Measurements from ENCODE around the gene GPR157. TPM values are rescaled to one million over a fixed set of nuclear protein-coding genes. Genes with fewer than 3 reads are reported as not detected.

Gene GPR157
- total and polyA plus RNA-seq, 10 of the 15 experiments (the other 5 are each of a cell fraction or from before 2014, with no cell fraction given): 0.66 to 15.9 (median 3.1) TPM

- peak; percentile 88 for ATAC-seq
- H3K4me3 ChIP-seq: peak within 1 kb of the TSS; percentile 79
- H2AFZ ChIP-seq (ENCODE audit: control insufficient read depth, low read depth, low read length): peak within 1 kb of the TSS; percentile 49
- RAD21 ChIA-PET (ENCODE audit: unreplicated experiment): interaction anchor here (0.9 to 1.4 kb wide), 6 partner anchors 7 to 58 kb away, joined by 3 to 10 read pairs (median 4); no protein-coding TSS in a partner anchor
- in situ Hi-C loops (cut with MboI): no loop called here
- H3K4me2 ChIP-seq (ENCODE audit: control insufficient read depth, insufficient read depth): peak within 1 kb of the TSS; percentile 99
- BruUV-seq (replicated peaks): no TSS peak
- CTCF ChIA-PET: interaction anchor here (0.6 to 2.9 kb wide), 7 partner anchors 8 to 334 kb away, joined by 3 to 13 read pairs (median 4); no protein-coding TSS in a partner anchor
- SMC1A ChIA-PET (ENCODE audit: uncharacterized antibody, unreplicated experiment): interaction anchor here (1.0 to 2.3 kb wide), 5 partner anchors 8 to 32 kb away, joined by 4 to 11 read pairs (median 4); no protein-coding TSS in a partner anchor
- H3K79me2 ChIP-seq (ENCODE audit: control insufficient read depth, insufficient read depth, low read length): peaks cover 40% of the 10 kb centered on the region
- 0% methylated on average over 8 of the region's 8 CpGs for WGBS (ENCODE audit: insufficient coverage, insufficient replicate concordance, low lambda C conversion rate, missing lambda C conversion rate)
- peak; percentile 98 for FAIRE-seq
- no peaks in the 10 kb centered on the region for H3K9me3 ChIP-seq (replicated peaks; ENCODE audit: control insufficient read depth, insufficient read depth, low read length)
- peak within 1 kb of the TSS; percentile 93 for H3K27ac ChIP-seq (ENCODE audit: control insufficient read depth, insufficient read depth)
- peak; percentile 93 for DNase-seq (ENCODE audit: low read depth, low spot score)
- peaks cover 34% of the 10 kb centered on the region for H3K4me1 ChIP-seq (ENCODE audit: control insufficient read depth, insufficient read depth, low read length)
- H3K36me3 ChIP-seq (ENCODE audit: control insufficient read depth in 2 of 2, insufficient read depth in 2 of 2, low read length in 1 of 2): peaks cover 0 to 3% of the 10 kb centered on the region in 2 experiments; a peak in 1 of 4 replicates
- H4K20me1 ChIP-seq (ENCODE audit: control insufficient read depth, insufficient read depth): no peaks in the 10 kb centered on the region
- intact Hi-C loops (cut with micrococcal nuclease; ENCODE audit: unreplicated experiment): loop anchor here (1.0 to 2.0 kb wide), 2 partner anchors 9 to 59 kb away; no protein-coding TSS in a partner anchor
- POLR2A ChIA-PET: interaction anchor here (0.6 to 7.1 kb wide), 7 partner anchors 8 to 972 kb away, joined by 3 to 45 read pairs (median 7); no protein-coding TSS in a partner anchor
- H3K9ac ChIP-seq (ENCODE audit: control insufficient read depth, insufficient read depth, low read length): peak within 1 kb of the TSS; percentile 87
- no peaks in the 10 kb centered on the region for H3K27me3 ChIP-seq (replicated peaks in 1 of 2; ENCODE audit: control insufficient read depth in 2 of 2, insufficient read depth in 2 of 2, low read length in 1 of 2)
- TF ChIP-seq SMAD1 (IDR thresholded peaks at IDR 0.05; ENCODE audit: low read depth, partially characterized antibody) (peak; percentile 37), MTA2 (IDR thresholded peaks at IDR 0.05; ENCODE audit: low read depth) (peak; percentile 93), NR2C1 (IDR thresholded peaks at IDR 0.05) (no peak), SUPT20H (IDR thresholded peaks at IDR 0.05; ENCODE audit: borderline replicate concordance, control insufficient read depth, low read depth, low read length) (no peak), MXI1 (IDR thresholded peaks at IDR 0.05; ENCODE audit: low read depth, low read length) (peak; percentile 70; the same call in 1 of the 2 replicates), TAF1 (IDR thresholded peaks at IDR 0.05; ENCODE audit: borderline replicate concordance, low read depth, low read length) (peak; percentile 64; the same call in 1 of the 2 replicates), PAX8 (IDR thresholded peaks at IDR 0.05) (no peak), RAD51 (IDR thresholded peaks at IDR 0.05) (peak; percentile 53), TARDBP (IDR thresholded peaks at IDR 0.05; ENCODE audit: borderline replicate concordance) (no peak), SIN3A (IDR thresholded peaks at IDR 0.05; ENCODE audit: low read depth, low read length) (no peak), EZH2 (IDR thresholded peaks at IDR 0.05; ENCODE audit: borderline replicate concordance, control insufficient read depth, low read depth, low read length) (no peak)
- TF ChIP-seq, protein P1, sequence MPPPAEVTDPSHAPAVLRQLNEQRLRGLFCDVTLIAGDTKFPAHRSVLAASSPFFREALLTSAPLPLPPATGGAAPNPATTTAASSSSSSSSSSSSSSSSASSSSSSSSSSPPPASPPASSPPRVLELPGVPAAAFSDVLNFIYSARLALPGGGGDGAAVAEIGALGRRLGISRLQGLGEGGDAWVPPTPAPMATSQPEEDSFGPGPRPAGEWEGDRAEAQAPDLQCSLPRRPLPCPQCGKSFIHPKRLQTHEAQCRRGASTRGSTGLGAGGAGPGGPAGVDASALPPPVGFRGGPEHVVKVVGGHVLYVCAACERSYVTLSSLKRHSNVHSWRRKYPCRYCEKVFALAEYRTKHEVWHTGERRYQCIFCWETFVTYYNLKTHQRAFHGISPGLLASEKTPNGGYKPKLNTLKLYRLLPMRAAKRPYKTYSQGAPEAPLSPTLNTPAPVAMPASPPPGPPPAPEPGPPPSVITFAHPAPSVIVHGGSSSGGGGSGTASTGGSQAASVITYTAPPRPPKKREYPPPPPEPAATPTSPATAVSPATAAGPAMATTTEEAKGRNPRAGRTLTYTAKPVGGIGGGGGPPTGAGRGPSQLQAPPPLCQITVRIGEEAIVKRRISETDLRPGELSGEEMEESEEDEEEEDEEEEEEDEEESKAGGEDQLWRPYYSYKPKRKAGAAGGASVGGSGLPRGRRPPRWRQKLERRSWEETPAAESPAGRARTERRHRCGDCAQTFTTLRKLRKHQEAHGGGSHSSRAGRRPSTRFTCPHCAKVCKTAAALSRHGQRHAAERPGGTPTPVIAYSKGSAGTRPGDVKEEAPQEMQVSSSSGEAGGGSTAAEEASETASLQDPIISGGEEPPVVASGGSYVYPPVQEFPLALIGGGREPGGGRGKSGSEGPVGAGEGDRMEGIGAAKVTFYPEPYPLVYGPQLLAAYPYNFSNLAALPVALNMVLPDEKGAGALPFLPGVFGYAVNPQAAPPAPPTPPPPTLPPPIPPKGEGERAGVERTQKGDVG (CRISPR knock-in tag; IDR thresholded peaks at IDR 0.05): no peak
- TF ChIP-seq, protein P2, sequence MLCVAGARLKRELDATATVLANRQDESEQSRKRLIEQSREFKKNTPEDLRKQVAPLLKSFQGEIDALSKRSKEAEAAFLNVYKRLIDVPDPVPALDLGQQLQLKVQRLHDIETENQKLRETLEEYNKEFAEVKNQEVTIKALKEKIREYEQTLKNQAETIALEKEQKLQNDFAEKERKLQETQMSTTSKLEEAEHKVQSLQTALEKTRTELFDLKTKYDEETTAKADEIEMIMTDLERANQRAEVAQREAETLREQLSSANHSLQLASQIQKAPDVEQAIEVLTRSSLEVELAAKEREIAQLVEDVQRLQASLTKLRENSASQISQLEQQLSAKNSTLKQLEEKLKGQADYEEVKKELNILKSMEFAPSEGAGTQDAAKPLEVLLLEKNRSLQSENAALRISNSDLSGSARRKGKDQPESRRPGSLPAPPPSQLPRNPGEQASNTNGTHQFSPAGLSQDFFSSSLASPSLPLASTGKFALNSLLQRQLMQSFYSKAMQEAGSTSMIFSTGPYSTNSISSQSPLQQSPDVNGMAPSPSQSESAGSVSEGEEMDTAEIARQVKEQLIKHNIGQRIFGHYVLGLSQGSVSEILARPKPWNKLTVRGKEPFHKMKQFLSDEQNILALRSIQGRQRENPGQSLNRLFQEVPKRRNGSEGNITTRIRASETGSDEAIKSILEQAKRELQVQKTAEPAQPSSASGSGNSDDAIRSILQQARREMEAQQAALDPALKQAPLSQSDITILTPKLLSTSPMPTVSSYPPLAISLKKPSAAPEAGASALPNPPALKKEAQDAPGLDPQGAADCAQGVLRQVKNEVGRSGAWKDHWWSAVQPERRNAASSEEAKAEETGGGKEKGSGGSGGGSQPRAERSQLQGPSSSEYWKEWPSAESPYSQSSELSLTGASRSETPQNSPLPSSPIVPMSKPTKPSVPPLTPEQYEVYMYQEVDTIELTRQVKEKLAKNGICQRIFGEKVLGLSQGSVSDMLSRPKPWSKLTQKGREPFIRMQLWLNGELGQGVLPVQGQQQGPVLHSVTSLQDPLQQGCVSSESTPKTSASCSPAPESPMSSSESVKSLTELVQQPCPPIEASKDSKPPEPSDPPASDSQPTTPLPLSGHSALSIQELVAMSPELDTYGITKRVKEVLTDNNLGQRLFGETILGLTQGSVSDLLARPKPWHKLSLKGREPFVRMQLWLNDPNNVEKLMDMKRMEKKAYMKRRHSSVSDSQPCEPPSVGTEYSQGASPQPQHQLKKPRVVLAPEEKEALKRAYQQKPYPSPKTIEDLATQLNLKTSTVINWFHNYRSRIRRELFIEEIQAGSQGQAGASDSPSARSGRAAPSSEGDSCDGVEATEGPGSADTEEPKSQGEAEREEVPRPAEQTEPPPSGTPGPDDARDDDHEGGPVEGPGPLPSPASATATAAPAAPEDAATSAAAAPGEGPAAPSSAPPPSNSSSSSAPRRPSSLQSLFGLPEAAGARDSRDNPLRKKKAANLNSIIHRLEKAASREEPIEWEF (IDR thresholded peaks at IDR 0.05; ENCODE audit: insufficient replicate concordance, low read depth, low read length): no peak
Observed at GRCh38 chr1:9069326-9070100, 59.4 kb downstream of the GPR157 start, which contains the start of gene SLC2A5. Gene SLC2A5 (minus strand): TSS chr1:9069635. CDS start chr1:9069536, 99 bp downstream.
